MG63 (cell line): Measurements from ENCODE around the gene TMEM203. TPM values are rescaled to one million over a fixed set of nuclear protein-coding genes. Genes with fewer than 3 reads are reported as not detected.

Experiments used
- DNase-seq: peaks from one replicate; pipeline ENCODE4 v3.0.0-alpha.2; 2020
- H3K27me3 ChIP-seq: fragments of 250-450 bp; sonication (Bioruptor Pico); 2 replicates; pipeline ENCODE4 v1.5.1; 2020; ENCODE audit warnings: mild to moderate bottlenecking, moderate library complexity
- H3K36me3 ChIP-seq: fragments of 250-450 bp; sonication (Bioruptor Pico); 2 replicates; pipeline ENCODE4 v1.5.1; 2020; ENCODE audit warnings: mild to moderate bottlenecking, moderate library complexity
- H3K4me3 ChIP-seq: fragments of 250-450 bp; sonication (Bioruptor Pico); 2 replicates; pipeline ENCODE4 v1.5.1; 2020; ENCODE audit warnings: mild to moderate bottlenecking, moderate library complexity
- H3K9me3 ChIP-seq: fragments of 250-450 bp; sonication (Bioruptor Pico); 2 replicates; pipeline ENCODE4 v1.5.1; 2020; ENCODE audit warnings: mild to moderate bottlenecking, moderate library complexity
- total RNA-seq: library from RNA; depleted of rRNA; stranded (reverse); fragments of >200 nt; shearing (Covaris generic); gene quantifications from 2 replicates; pipeline ENCODE4 v1.2.3, GENCODE V29; 2014; ENCODE audit warnings: low replicate concordance

TMEM203 gene
- total RNA-seq, 1 experiment from 2014 or later: 61.7 TPM

DNA sequence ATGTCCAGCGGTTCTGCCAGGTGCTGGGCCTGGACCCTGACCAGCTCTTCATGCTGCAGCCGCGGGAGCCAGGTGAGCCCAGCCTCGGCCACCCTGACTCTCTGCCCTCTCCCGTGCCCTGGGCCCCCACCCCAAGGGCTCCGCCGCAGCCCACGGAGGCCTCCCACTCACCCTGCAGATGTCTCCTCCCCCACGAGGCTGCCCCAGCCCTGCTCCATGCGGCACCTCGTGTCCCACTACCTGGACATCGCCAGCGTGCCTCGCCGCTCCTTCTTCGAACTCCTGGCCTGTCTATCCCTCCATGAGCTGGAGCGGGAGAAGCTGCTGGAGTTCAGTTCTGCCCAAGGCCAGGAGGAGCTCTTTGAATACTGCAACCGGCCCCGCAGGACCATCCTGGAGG lies 9.2 kb upstream of the TMEM203 start:
- Histone ChIP-seq H3K36me3 (peaks cover 2% of the 10 kb centered on the region; the same call in 1 of the 2 replicates), H3K9me3 (no peaks in the 10 kb centered on the region), H3K4me3 (no peak overlapping the region), H3K27me3 (no peaks in the 10 kb centered on the region)
- DNase-seq: no peak

DNA sequence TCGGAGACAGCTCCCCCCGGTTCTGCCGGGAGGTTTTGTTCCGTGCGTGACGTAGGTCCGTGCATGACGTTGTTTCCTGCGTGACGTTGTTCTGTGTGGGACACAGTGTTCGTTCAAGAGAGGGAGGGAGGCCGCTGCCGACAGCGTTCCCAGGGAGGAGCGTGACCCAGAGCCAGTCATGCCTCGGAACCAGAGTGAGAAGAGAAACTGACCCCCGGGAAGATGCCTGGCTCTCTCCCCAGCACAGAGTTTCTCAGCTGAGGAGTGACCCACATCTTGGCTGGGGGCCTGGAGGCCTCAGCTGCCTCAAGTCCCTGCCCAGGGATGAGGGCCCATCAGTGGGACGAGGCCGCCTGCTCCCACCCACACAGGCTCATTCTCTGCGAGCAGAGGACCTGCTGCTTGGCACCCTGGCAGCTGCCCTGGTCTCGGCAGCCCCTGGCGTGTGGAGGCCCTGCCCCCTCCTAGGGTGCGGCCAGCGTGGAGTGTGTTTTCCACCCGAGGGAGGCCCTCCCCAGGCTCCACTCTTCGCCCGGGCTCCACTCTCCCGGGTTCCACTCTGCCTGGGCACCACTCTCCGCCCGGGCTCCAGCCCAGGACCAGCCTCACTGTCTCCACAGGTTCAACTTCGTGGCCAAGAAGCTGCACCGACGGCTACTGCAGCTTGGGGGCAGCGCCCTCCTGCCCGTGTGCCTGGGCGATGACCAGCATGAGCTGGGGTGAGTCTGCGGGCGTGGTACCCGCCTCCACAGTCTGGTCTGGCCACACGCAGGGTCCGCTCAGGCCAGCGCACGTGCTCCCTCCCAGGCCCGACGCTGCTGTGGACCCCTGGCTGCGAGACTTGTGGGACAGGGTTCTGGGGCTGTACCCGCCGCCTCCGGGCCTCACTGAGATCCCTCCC lies 8.0 kb upstream of the TMEM203 start:
- H3K36me3 ChIP-seq: peaks cover 2% of the 10 kb centered on the region; the same call in 1 of the 2 replicates
- H3K27me3 ChIP-seq: no peaks in the 10 kb centered on the region
- H3K4me3 ChIP-seq: no peak overlapping the region
- DNase-seq: no peak
- H3K9me3 ChIP-seq: no peaks in the 10 kb centered on the region

DNA sequence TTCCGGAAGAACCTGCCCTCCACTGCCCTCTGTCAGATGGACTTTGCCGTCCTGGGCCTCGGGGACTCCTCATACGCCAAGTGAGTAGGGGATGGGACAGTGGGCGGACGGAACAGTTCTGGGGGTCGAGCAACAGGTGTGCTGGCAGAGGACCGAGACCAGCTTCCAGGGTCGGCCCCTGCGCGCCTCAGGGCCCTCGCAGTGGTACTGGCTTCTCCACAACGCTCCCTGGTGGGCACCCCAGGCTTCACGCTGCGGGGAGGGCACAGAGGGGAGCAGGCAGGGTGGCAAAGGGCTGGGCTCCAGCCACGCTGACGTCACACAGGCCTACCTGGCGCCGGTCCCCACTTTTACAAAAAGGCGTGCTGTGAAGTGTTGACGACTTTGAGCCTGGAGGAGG lies 7.1 kb upstream of the TMEM203 start:
- DNase-seq: no peak
- H3K27me3 ChIP-seq: no peaks in the 10 kb centered on the region
- H3K36me3 ChIP-seq: peaks cover 5% of the 10 kb centered on the region
- H3K9me3 ChIP-seq: no peaks in the 10 kb centered on the region
- no peak overlapping the region for H3K4me3 ChIP-seq

DNA sequence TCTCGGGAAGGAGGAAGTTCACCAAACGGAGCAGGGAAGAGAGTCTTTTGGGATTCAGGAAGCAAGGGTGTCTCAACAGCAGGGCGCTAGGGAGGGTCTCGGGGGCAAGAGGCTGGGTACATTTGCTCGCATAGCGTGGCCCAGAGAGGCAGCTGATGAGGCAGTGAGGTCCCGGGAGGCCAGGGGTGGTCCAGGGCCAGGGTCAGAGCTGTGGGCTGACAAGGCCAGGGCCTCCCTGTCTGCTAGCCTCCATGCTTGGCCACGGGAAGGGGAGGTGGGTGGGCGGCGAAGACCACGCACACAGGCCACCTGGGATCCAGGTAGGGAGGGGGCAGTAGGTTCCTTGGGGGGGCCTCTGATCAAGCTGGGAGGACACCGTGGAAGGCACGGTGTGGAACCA lies 6.1 kb upstream of the TMEM203 start:
- Histone ChIP-seq H3K9me3 (no peaks in the 10 kb centered on the region), H3K36me3 (peaks cover 13% of the 10 kb centered on the region), H3K4me3 (no peak overlapping the region), H3K27me3 (no peaks in the 10 kb centered on the region)
- DNase-seq: no peak

DNA sequence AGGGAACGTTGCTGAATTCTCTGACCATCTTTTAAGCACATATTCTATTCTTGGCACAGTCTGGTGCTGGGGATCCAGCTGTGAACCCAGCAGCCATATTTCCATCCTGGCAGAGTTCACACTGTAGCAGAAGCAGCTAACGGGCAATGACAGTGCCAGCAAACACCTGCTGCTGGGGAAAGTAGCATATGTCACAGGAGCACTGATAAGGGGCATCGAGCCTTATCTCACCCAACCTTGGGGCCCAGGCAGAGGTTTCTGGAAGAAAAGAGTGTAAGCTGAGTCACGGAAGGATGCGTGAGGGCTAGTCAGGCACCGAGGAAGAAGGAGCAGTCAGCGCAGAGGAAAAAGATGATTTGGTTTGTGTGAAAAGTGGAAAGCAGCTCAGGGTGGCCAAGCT lies 1.2 kb upstream of the TMEM203 start:
- no peaks in the 10 kb centered on the region for H3K27me3 ChIP-seq
- DNase-seq: no peak
- peaks cover 17% of the 10 kb centered on the region for H3K36me3 ChIP-seq
- H3K9me3 ChIP-seq: no peaks in the 10 kb centered on the region
- H3K4me3 ChIP-seq: peak overlapping the region; percentile 82

DNA sequence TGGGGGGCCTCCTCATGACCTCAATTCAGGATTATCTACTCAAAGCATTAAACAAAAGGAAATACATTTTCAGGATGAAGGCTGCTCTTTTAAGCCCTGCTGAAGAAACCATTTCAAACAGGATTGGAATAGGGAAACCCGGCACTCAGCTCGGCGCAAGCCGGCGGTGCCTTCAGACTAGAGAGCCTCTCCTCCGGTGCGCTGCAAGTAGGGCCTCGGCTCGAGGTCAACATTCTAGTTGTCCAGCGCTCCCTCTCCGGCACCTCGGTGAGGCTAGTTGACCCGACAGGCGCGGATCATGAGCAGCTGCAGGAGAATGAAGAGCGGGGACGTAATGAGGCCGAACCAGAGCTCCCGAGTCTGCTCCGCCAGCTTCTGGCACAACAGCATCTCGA lies 720 bp downstream of the TMEM203 start:
- Histone ChIP-seq H3K9me3 (no peaks in the 10 kb centered on the region), H3K4me3 (peak overlapping the region; percentile 82), H3K27me3 (no peaks in the 10 kb centered on the region), H3K36me3 (peaks cover 17% of the 10 kb centered on the region)
- DNase-seq: no peak

DNA sequence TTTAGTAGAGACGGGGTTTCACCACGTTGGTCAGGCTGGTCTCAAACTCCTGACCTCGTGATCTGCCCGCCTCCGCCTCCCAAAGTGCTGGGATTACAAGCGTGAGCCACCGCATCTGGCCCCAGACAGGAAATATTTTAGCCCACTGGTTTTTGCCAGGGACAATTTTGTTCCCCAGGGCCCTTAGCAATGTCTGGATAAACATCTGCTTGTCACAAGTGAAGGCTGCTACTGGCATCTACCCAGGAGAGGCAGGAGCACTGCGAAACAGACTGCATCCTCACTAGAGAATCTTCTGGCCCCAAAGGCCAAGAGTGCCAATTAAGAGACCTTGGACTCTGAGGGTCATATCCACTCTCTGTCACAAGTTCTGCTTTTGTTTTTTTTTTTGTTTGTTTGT lies 2.5 kb downstream of the TMEM203 start:
- no peak for DNase-seq
- H3K4me3 ChIP-seq: no peak overlapping the region
- no peaks in the 10 kb centered on the region for H3K27me3 ChIP-seq
- no peaks in the 10 kb centered on the region for H3K9me3 ChIP-seq
- peaks cover 17% of the 10 kb centered on the region for H3K36me3 ChIP-seq

DNA sequence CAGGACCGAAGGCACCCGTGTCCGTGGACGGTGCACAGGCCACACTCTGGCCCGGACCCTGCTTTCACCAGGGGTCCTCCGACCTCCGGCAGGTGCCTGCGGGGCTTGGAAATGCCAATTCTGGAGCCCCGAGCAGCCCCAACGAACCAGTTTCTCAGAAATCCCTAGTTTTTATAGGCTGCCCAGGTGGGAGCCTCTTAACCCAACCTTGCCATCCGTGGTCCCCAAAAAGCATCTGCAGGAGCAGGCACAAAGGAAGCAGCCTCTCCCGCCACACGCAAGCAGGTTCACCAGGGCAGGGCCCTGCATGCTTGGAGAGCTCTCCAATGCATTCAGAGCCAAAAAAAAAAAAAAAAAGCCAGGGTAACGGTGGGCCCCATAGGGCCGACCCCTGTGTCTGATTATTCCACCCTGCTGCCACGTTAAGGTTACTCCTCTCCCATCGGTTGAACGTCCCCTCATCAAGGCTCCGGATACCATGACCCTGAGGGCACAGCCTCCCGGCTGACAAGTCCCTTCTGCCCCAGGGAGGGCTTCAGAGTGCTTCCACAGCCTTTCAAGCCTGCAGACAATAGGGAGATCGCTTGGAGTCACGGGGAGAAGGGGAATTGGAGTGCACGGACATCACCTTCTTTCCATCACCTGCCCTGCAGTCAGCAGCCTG lies 4.1 kb downstream of the TMEM203 start:
- peak overlapping the region; percentile 59 for H3K4me3 ChIP-seq
- H3K27me3 ChIP-seq: no peaks in the 10 kb centered on the region
- peaks cover 4% of the 10 kb centered on the region for H3K36me3 ChIP-seq
- no peak for DNase-seq
- H3K9me3 ChIP-seq: no peaks in the 10 kb centered on the region

DNA sequence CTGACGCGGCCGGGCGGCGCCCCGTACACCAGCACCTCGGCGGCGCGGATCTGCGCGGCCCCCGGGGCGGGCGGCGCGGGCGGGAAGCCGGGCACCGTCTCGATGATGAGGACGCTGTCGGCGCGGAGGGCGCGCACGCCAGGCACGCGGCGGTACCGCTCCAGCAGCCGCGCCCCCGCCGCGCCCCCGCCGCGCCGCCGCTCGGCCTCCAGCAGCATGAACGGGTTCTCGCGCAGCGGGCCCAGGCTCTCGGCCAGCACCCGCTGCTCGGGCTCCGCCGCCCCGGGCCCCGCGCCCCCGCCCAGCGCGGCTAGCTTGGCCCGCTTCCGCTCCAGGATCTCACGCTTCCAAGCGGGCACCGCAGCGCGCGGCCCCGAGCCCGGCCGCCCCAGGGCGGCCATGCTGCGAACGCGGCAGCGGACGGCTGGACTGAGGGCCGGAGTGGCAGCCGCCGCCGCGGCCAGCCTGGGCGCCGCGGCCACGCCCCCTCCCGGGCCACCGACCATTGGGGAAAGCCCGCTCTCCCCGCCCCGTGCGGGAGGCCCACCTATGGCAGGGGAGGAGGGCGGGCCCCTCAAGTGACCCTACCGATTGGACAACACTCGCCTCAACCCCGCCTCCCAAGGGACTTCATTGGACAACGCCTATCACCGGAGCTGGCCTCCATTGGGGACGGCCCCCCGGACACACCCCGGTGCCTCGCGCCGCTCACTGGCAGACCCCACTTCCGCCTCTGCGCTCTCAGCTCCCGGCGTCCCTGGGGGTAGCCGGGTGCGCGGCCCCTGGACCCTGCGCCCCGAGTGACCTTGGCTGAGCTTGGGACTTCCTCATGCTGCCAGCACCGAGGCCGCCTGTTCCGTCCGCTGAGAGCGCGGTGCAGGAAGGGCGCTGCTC lies 4.9 kb downstream of the TMEM203 start, which contains the start of gene TPRN:
TPRN (minus strand) TSS at position 431 of the 894 bp plus-strand sequence; CDS start at position 401, 30 bp downstream.
- peaks cover 4% of the 10 kb centered on the region for H3K36me3 ChIP-seq
- H3K9me3 ChIP-seq: no peaks in the 10 kb centered on the region
- DNase-seq: peak; percentile 99
- H3K4me3 ChIP-seq: peak within 1 kb of the TSS; percentile 59
- no peaks in the 10 kb centered on the region for H3K27me3 ChIP-seq

DNA sequence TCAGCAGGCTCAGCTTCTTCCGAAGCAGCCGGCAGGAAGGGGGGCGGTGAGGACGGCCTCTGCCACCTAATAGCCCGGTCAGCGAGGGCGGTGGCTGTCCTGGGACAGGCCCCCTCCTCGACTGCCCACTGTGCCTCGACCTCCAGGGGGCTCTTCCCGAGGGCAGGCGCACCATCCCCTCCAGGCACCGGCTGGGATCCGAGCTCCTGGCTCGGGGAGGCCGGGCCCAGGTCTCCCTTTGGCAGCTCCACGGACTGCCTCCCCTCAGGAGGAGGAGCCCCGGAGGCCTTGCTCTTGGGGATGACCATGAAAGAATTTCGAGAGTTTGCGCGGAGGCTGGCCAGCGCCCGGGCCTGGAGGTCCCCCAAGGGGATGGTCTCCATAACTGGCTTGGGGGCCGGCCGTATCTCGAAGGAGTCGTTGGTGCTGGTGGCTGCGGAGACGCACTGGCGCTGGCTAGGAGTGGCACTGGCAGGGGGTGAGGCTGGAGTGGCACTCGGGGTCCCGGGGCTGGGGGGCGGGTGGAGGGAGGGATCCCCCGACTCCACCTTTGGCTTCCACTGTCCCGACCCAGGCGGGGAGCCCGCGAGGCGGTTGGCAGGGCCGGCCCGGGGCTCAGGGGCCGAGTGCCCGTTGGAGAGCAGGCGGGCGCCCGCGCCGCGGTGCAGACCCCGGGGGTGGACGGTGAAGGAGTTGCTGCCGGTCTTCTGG lies 5.9 kb downstream of the TMEM203 start:
- peak overlapping the region; percentile 30 for H3K4me3 ChIP-seq
- no peak for DNase-seq
- no peaks in the 10 kb centered on the region for H3K9me3 ChIP-seq
- H3K36me3 ChIP-seq: peaks cover 4% of the 10 kb centered on the region
- H3K27me3 ChIP-seq: no peaks in the 10 kb centered on the region

DNA sequence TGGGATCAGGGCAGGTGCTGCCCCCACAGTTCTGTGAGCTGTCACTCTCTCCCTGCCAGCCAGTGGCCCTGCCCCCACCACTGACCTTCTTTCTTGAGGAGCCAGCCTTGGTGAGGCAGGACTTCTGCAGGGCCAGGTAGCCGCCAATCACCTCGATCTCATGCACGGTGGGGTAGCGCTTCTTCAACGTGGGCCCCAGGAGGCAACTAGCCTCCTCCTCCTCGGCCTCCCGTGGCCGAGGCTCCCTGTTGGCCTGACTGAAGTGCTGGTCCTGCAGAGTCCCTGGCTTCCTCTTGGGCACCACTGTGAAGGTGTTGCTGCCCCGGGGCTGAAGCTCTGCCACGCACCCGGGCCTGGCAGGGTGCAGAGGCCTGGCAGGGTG lies 6.6 kb downstream of the TMEM203 start:
- no peak overlapping the region for H3K4me3 ChIP-seq
- DNase-seq: no peak
- no peaks in the 10 kb centered on the region for H3K27me3 ChIP-seq
- peaks cover under 1% of the 10 kb centered on the region; the same call in 1 of the 2 replicates for H3K36me3 ChIP-seq
- no peaks in the 10 kb centered on the region for H3K9me3 ChIP-seq

DNA sequence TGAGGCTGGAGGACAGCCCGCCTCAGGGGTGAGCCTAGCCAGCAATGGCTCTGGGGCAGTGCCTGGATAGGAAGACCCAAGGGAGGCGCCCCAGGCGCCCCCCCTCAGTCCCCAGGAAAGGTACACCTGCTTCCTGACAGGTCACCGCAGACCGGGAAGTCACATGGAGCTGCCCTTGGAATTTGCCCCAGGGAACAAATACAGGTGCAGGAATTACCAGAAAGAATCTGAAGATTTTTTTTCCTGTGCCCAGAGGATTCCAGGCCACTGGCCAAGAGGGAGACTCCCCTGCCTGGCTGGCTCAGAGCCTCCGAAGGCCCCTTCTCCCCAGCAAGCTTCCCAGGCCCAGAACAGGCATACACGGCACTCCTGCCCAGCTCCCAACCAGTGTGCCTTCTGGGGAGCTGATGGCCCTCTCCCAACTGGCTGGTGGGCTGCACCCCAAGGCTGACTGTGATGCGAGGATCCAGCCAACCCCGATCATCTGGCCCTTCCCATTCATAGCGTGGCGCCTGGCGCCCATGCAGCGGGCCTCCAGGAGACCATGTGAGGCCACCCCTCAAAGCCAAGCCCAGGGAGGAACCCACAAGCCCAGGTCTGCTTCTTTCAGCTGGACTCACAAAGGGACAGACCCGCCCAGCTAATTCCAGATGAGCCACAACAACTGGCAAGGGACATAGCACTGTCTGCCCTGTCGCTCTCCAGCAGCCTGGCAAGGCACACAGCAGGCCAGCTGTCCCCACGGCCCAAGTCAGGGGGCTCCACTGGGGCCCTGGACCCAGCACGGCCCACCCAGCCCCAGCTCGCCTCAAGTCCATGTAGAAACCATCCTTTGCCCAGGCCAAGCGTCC lies 7.2 kb downstream of the TMEM203 start:
- H3K27me3 ChIP-seq: no peaks in the 10 kb centered on the region
- no peak for DNase-seq
- no peaks in the 10 kb centered on the region for H3K36me3 ChIP-seq
- no peaks in the 10 kb centered on the region for H3K9me3 ChIP-seq
- H3K4me3 ChIP-seq: no peak overlapping the region

DNA sequence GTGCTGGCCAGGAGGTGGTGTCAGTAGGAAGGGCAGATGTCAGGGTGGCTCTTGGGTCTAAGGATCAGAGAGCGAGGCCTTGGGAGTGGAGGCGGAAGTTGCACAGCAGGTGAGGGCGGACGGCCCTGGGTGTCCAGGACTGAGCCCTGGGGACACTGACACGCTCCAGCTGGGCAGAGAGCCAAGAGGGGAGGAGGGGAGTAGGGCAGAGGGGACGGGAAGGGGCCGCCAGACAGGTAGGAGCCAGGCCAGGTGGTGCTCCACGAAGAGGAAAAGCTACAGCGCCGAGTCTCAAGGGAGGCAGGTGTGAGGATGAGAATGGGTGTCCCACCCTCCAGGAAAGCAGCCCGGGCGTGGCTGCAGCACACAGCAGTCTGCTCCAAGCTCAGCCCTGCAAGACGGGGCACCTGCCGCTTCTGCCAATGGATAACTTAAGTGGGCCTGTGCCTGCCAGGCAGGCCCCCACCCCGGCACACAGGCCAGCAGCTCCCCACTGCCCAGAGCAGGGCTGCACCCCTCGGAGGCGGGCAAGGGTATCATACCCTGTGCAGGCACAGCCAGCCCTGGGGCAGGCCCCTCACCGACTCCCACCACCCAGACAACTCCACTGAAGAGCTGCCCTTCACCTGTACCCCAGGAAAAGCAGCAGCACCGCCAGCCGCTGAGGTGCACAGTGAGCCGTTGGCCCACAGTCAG lies 9.8 kb downstream of the TMEM203 start:
- H3K27me3 ChIP-seq: no peaks in the 10 kb centered on the region
- H3K36me3 ChIP-seq: no peaks in the 10 kb centered on the region
- no peak for DNase-seq
- H3K9me3 ChIP-seq: no peaks in the 10 kb centered on the region
- H3K4me3 ChIP-seq: no peak overlapping the region

DNA sequence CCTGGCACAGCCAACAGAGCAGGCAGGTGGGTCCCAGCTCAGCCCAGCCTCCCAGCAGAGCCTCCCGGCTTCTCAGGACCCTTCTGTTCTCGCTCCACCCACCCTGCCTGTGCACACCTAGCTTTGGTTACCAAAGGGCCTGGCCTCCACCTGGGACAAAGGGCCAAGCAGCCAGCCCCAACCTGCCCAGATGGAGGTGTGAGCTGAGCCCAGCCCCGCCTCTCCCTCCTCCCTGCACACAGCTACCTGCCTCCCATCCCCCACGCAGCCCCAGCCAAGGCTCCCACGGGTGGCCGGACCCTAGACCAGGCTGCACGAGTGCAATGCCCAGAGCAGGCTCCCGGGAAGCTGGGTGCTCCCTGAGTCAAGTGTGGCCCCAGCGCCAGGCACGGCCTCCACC lies 10.5 kb downstream of the TMEM203 start:
- Histone ChIP-seq H3K4me3 (no peak overlapping the region), H3K36me3 (peaks cover 3% of the 10 kb centered on the region), H3K27me3 (no peaks in the 10 kb centered on the region), H3K9me3 (no peaks in the 10 kb centered on the region)
- DNase-seq: no peak

DNA sequence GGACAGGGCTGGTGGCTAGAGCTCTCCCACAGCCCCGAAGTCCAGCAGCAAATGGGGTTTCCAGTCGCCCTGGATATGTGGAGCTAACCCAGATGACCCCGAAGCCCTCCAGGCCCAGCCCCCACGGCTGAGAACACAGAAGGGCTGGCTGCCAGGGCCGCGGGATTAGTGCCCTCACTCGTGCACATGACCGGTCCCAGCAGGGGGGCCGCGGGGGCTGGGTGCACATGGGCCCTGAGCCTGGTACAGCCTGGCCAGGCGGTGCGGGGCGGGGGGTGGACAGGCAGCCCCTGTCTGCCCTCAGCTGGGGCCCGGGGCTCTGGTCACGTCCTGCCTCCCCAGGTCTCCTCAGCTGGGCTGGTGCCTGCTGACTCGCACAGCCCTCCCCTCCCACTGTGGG lies 11.1 kb downstream of the TMEM203 start:
- Histone ChIP-seq H3K27me3 (no peaks in the 10 kb centered on the region), H3K9me3 (no peaks in the 10 kb centered on the region)
- no peak for DNase-seq

More for the DNA sequence above, 11.1 kb downstream of the TMEM203 start:
- Histone ChIP-seq H3K36me3 (peaks cover 8% of the 10 kb centered on the region), H3K4me3 (no peak overlapping the region)
